HepG2 (cell line): ENCODE results near the gene DAPK3. TPM values are rescaled to one million over a fixed set of nuclear protein-coding genes. Genes with fewer than 3 reads are reported as not detected.

Experiments
- ELF1 ChIP-seq: sonication (generic); formaldehyde crosslinking; IDR thresholded peaks from 2 replicates; pipeline ENCODE4 v1.4.0; 2020; ENCODE audit warnings: missing genetic modification reagents
- FOXK1 ChIP-seq: sonication (generic); formaldehyde crosslinking; IDR thresholded peaks from 2 replicates; pipeline ENCODE4 v1.4.0; 2020; ENCODE audit warnings: low read depth, missing genetic modification reagents, borderline replicate concordance
- HDAC1 ChIP-seq: sonication (generic); formaldehyde crosslinking; IDR thresholded peaks from 2 replicates; pipeline ENCODE4 v1.5.1; 2020; ENCODE audit warnings: mild to moderate bottlenecking, missing genetic modification reagents
- IRF2 ChIP-seq: IDR thresholded peaks from 2 replicates; pipeline ENCODE4 v1.6.1; 2018; ENCODE audit warnings: missing genetic modification reagents, missing compliant biosample characterization
- JDP2 ChIP-seq: sonication (generic); formaldehyde crosslinking; IDR thresholded peaks from 2 replicates; pipeline ENCODE4 v1.8.1; 2022; ENCODE audit warnings: missing genetic modification reagents, borderline replicate concordance
- SMC3 ChIP-seq: IDR thresholded peaks from 2 replicates; pipeline ENCODE4 v1.6.1; 2011; ENCODE audit warnings: low read length, improper control_type of control experiment
- SP2 ChIP-seq: sonication (generic); formaldehyde crosslinking; IDR thresholded peaks from 2 replicates; pipeline ENCODE4 v1.5.1; 2020; ENCODE audit warnings: mild to moderate bottlenecking, missing genetic modification reagents
- TEAD3 ChIP-seq: optimal IDR thresholded peaks from 2 replicates; pipeline ENCODE3; 2016; ENCODE audit warnings: borderline replicate concordance
- ZEB1 ChIP-seq: IDR thresholded peaks from 2 replicates; pipeline ENCODE4 v1.6.1; 2012; ENCODE audit warnings: mild to moderate bottlenecking, low read depth, inconsistent platforms; ENCODE audit not compliant: insufficient replicate concordance
- ZNF160 ChIP-seq: sonication (generic); formaldehyde crosslinking; IDR thresholded peaks from 2 replicates; pipeline ENCODE4 v1.8.0; 2022; ENCODE audit warnings: mild to moderate bottlenecking, inconsistent platforms, missing genetic modification reagents
- ZNF180 ChIP-seq: sonication (generic); formaldehyde crosslinking; IDR thresholded peaks from 2 replicates; pipeline ENCODE4 v1.4.0; 2020; ENCODE audit warnings: low read depth, missing genetic modification reagents, borderline replicate concordance
- ZNF367 ChIP-seq: sonication (generic); formaldehyde crosslinking; IDR thresholded peaks from 2 replicates; pipeline ENCODE4 v1.4.0; 2020; ENCODE audit warnings: missing genetic modification reagents, borderline replicate concordance
- ZNF713 ChIP-seq: sonication (generic); formaldehyde crosslinking; IDR thresholded peaks from 2 replicates; pipeline ENCODE4 v1.4.0; 2020; ENCODE audit warnings: mild to moderate bottlenecking, missing genetic modification reagents
- ZNF775 ChIP-seq: sonication (generic); formaldehyde crosslinking; IDR thresholded peaks from 2 replicates; pipeline ENCODE4 v1.4.0; 2020; ENCODE audit warnings: missing genetic modification reagents, mild to moderate bottlenecking, moderate library complexity, borderline replicate concordance
- ZNF850 ChIP-seq: sonication (generic); formaldehyde crosslinking; conservative IDR thresholded peaks from 2 replicates; pipeline ENCODE4 v1.9.0; 2021; ENCODE audit warnings: mild to moderate bottlenecking, missing genetic modification reagents
- polyA plus RNA-seq, 8 experiments: library from polyadenylated mRNA; depleted of rRNA in 3 of 8; stranded (reverse) in 7 of 8; unstranded in 1 of 8; fragments of >200 nt; fragmentation: Illumina TruSeq in 4 of 8; extraction: Trizol in 4 of 8; gene quantifications; 2 replicates each; pipeline versions ENCODE4 v1.2.1 to v1.2.3, GENCODE V29; 2011 to 2016; ENCODE audit warnings: low read depth in 4 of 8, missing spikeins in 1 of 8, mixed read lengths in 1 of 8; ENCODE audit not compliant: insufficient read depth in 1 of 8
- total RNA-seq, 5 experiments: library from RNA; depleted of rRNA; stranded (reverse); fragments of >200 nt; fragmentation: Illumina TruSeq; extraction: Trizol; gene quantifications; 2 replicates each; pipeline ENCODE4 v1.2.3, GENCODE V29; 2016; ENCODE audit warnings: low read depth in 1 of 5
- TF ChIP-seq, protein P1 (sequence below), 2 experiments: fragments of 450-650 bp in 1 of 2; sonication (generic) in 1 of 2; formaldehyde crosslinking in 1 of 2; IDR thresholded peaks; 2 replicates each; pipeline versions ENCODE4 v1.6.1 to v1.8.0; 2016 to 2022; ENCODE audit warnings: antibody characterized with exemption in 1 of 2, mild to moderate bottlenecking in 1 of 2, missing genetic modification reagents in 1 of 2
- TF ChIP-seq, protein P2 (sequence below), 2 experiments: fragments of 450-650 bp in 1 of 2; sonication (generic) in 1 of 2; formaldehyde crosslinking; IDR thresholded peaks; 2 replicates each; pipeline versions ENCODE4 v1.5.0 to v1.8.0; 2020 to 2022; ENCODE audit warnings: mild to moderate bottlenecking in 1 of 2, missing genetic modification reagents in 1 of 2
- TF ChIP-seq, protein P3 (sequence below): sonication (generic); formaldehyde crosslinking; IDR thresholded peaks from 2 replicates; pipeline ENCODE4 v1.4.0; 2020; ENCODE audit warnings: missing genetic modification reagents, low read depth, mild to moderate bottlenecking, borderline replicate concordance

DAPK3 gene
- total and polyA plus RNA-seq, 2 of the 13 experiments (the other 11 are each of a cell fraction or from before 2014, with no cell fraction given) = 30.5 to 37.3 TPM

DNA sequence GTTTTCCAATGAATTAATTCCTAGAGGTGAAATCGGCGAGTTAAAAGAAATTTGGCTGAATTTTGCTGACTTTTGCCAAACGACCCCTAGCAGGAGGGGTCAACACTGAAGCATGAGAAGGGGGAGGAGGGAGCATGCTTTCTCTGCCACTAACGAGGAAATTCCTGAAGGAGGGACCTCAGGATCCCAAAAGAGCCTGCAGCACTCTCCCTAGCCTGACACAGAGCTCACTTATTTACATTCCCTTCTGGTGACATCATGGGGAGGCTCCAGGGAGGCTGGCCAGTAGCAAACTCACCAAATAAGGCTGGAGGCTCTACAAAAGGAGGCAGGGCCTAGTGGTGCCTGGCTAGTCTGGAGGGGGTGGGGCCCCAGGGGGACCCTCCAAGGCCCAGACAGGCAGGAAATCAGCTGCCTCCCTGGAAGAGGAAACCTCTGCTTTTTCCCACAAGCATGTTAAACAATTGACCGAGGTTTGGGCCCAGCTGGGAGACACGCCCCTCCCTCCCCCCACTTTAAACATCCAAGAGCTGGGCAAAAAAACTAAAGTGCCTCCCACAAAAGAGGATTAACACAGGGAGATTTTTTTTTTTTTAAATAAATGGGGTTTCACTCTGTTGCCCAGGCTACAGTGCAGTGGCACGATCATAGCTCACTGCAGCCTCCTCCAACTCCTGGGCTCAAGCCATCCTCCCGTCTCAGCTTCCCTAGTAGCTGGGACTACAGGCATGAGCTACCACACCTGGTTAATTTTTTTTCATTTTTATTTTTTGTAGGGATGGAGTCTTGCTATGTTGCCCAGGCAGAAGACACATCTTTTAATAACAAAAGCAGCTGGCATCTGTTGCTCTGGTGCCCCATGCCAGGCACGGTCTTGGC is 2.1 kb downstream of the DAPK3 start (continued):
- TF ChIP-seq, protein P1, sequence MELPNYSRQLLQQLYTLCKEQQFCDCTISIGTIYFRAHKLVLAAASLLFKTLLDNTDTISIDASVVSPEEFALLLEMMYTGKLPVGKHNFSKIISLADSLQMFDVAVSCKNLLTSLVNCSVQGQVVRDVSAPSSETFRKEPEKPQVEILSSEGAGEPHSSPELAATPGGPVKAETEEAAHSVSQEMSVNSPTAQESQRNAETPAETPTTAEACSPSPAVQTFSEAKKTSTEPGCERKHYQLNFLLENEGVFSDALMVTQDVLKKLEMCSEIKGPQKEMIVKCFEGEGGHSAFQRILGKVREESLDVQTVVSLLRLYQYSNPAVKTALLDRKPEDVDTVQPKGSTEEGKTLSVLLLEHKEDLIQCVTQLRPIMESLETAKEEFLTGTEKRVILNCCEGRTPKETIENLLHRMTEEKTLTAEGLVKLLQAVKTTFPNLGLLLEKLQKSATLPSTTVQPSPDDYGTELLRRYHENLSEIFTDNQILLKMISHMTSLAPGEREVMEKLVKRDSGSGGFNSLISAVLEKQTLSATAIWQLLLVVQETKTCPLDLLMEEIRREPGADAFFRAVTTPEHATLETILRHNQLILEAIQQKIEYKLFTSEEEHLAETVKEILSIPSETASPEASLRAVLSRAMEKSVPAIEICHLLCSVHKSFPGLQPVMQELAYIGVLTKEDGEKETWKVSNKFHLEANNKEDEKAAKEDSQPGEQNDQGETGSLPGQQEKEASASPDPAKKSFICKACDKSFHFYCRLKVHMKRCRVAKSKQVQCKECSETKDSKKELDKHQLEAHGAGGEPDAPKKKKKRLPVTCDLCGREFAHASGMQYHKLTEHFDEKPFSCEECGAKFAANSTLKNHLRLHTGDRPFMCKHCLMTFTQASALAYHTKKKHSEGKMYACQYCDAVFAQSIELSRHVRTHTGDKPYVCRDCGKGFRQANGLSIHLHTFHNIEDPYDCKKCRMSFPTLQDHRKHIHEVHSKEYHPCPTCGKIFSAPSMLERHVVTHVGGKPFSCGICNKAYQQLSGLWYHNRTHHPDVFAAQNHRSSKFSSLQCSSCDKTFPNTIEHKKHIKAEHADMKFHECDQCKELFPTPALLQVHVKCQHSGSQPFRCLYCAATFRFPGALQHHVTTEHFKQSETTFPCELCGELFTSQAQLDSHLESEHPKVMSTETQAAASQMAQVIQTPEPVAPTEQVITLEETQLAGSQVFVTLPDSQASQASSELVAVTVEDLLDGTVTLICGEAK (IDR thresholded peaks at IDR 0.05) = no peak
- TF ChIP-seq, protein P1 (CRISPR knock-in tag; IDR thresholded peaks at IDR 0.05) = no peak
- TF ChIP-seq HDAC1 (CRISPR knock-in tag) (peak; percentile 53), SP2 (CRISPR knock-in tag) (no peak), IRF2 (peak; percentile 64; the same call in 1 of the 2 replicates), ZNF160 (CRISPR knock-in tag) (no peak), FOXK1 (CRISPR knock-in tag) (peak; percentile 94), ZNF775 (no peak), TEAD3 (peak; percentile 99), JDP2 (CRISPR knock-in tag) (no peak), ZNF713 (no peak), ZNF367 (CRISPR knock-in tag) (no peak), ZNF850 (CRISPR knock-in tag) (no peak), ZNF180 (CRISPR knock-in tag) (no peak), ELF1 (CRISPR knock-in tag) (peak; percentile 30; the same call in 1 of the 2 replicates), SMC3 (no peak), ZEB1 (no peak)
- TF ChIP-seq, protein P2, sequence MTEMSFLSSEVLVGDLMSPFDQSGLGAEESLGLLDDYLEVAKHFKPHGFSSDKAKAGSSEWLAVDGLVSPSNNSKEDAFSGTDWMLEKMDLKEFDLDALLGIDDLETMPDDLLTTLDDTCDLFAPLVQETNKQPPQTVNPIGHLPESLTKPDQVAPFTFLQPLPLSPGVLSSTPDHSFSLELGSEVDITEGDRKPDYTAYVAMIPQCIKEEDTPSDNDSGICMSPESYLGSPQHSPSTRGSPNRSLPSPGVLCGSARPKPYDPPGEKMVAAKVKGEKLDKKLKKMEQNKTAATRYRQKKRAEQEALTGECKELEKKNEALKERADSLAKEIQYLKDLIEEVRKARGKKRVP (CRISPR knock-in tag; IDR thresholded peaks at IDR 0.05) = no peak
- TF ChIP-seq, protein P3, sequence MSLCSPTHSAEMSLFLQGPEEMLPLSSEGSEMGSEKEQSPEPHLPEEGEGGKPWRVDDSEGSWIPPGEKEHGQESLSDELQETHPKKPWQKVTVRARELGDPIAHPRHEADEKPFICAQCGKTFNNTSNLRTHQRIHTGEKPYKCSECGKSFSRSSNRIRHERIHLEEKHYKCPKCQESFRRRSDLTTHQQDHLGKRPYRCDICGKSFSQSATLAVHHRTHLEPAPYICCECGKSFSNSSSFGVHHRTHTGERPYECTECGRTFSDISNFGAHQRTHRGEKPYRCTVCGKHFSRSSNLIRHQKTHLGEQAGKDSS = no peak
